AG04449 (cell line): ENCODE results near the gene FASTK.

ENCODE experiments used
- CTCF ChIA-PET: fragments of 350-600 bp; formaldehyde crosslinking; extraction: SDS; loops from one replicate; lab custom pipeline; 2021; ENCODE audit warnings: antibody characterized with exemption; lab: Yijun Ruan, JAX
- POLR2A ChIA-PET: fragments of 400-600, 350-600 bp; formaldehyde crosslinking; extraction: SDS; loops from one replicate; lab custom pipeline; 2020; ENCODE audit warnings: antibody characterized with exemption, inconsistent platforms; lab: Yijun Ruan, JAX
- DNase-seq: peaks from one replicate; pipeline ENCODE4 v3.0.0-alpha.2; 2010; ENCODE audit warnings: low read depth, low spot score
- H3K4me3 ChIP-seq: 2 replicates; pipeline ENCODE4 v1.5.1; 2011; ENCODE audit warnings: low read depth, mild to moderate bottlenecking, control low read depth, low read length
- CTCF ChIP-seq: IDR thresholded peaks from one replicate; pipeline ENCODE4 v1.5.1; 2011; ENCODE audit warnings: mild to moderate bottlenecking, moderate library complexity, low read length, control low read depth, inconsistent platforms; ENCODE audit not compliant: insufficient read depth; ENCODE audit errors: missing control alignments

FASTK gene

GRCh38 chr7:151113344-151114150 lies 32.9 kb upstream of the FASTK start:
- ChIA-PET CTCF (interaction anchor here (0.7 to 16.7 kb wide), 22 partner anchors 7 to 215 kb away, joined by 3 to 347 read pairs (median 6); partner anchors contain the start of genes ABCB8, AGAP3, ATG9B and CDK5), POLR2A (interaction anchor here (0.7 to 1.2 kb wide), 6 partner anchors 18 to 85 kb away, joined by 3 to 5 read pairs (median 3); partner anchors contain the start of genes ABCB8 and FASTK)
- peak overlapping the region; percentile 33 for H3K4me3 ChIP-seq
- TF ChIP-seq CTCF = peak; percentile 7
- peak; percentile 53 for DNase-seq

GRCh38 chr7:151110941-151111645 lies 30.5 kb upstream of the FASTK start:
- no peak for DNase-seq
- H3K4me3 ChIP-seq = no peak overlapping the region
- TF ChIP-seq CTCF = peak; percentile 94
- ChIA-PET POLR2A (interaction anchor here (1.0 kb wide), 1 partner anchor 35 kb away, joined by 3 read pairs; no protein-coding TSS in a partner anchor), CTCF (interaction anchor here (0.8 to 16.7 kb wide), 44 partner anchors 9 to 213 kb away, joined by 3 to 347 read pairs (median 6); partner anchors contain the start of genes ABCB8, ABCF2, AGAP3 and ATG9B)

GRCh38 chr7:151110236-151110940 lies 29.8 kb upstream of the FASTK start:
- no peak for DNase-seq
- ChIA-PET CTCF (interaction anchor here (1.0 to 16.7 kb wide), 39 partner anchors 8 to 212 kb away, joined by 3 to 347 read pairs (median 7); partner anchors contain the start of genes ABCB8, ABCF2, AGAP3 and ATG9B), POLR2A (interaction anchor here (1.1 to 1.2 kb wide), 2 partner anchors 10 to 148 kb away, joined by 3 read pairs; no protein-coding TSS in a partner anchor)
- H3K4me3 ChIP-seq = no peak overlapping the region
- no peak for TF ChIP-seq CTCF

GRCh38 chr7:151109094-151110048 lies 28.8 kb upstream of the FASTK start:
- no peak overlapping the region for H3K4me3 ChIP-seq
- DNase-seq = no peak
- TF ChIP-seq CTCF = no peak
- POLR2A ChIA-PET = interaction anchor here (0.7 to 1.2 kb wide), 4 partner anchors 11 to 147 kb away, joined by 3 read pairs; no protein-coding TSS in a partner anchor
- CTCF ChIA-PET = interaction anchor here (0.7 to 16.7 kb wide), 18 partner anchors 7 to 211 kb away, joined by 3 to 347 read pairs (median 24); partner anchors contain the start of genes ABCB8, AGAP3, ATG9B and FASTK

- ChIA-PET CTCF (interaction anchor here (1.0 to 16.7 kb wide), 11 partner anchors 18 to 206 kb away, joined by 3 to 347 read pairs (median 8); partner anchors contain the start of genes ABCB8, AGAP3, ATG9B and FASTK), POLR2A (interaction anchor here (0.8 kb wide), 1 partner anchor 27 kb away, joined by 3 read pairs; the partner anchor contains the start of gene FASTK)
- no peak for DNase-seq
- no peak overlapping the region for H3K4me3 ChIP-seq
- TF ChIP-seq CTCF = no peak
Observed at GRCh38 chr7:151107882-151108281, 27.3 kb upstream of the FASTK start.
